NCI-H2171 treated with DMSO at 0.1 percent for 48 hours (cell line): ENCODE data around the gene SRP19.
"Not testable (repeated sequence)": the region's sequence is repeated elsewhere in the genome, so short reads cannot be mapped to it uniquely, and the experiment has no call there.

ENCODE experiments used
- DNase-seq: peaks from one replicate; lab custom pipeline; 2025; lab: John Stamatoyannopoulos, UW

SRP19 gene

DNA sequence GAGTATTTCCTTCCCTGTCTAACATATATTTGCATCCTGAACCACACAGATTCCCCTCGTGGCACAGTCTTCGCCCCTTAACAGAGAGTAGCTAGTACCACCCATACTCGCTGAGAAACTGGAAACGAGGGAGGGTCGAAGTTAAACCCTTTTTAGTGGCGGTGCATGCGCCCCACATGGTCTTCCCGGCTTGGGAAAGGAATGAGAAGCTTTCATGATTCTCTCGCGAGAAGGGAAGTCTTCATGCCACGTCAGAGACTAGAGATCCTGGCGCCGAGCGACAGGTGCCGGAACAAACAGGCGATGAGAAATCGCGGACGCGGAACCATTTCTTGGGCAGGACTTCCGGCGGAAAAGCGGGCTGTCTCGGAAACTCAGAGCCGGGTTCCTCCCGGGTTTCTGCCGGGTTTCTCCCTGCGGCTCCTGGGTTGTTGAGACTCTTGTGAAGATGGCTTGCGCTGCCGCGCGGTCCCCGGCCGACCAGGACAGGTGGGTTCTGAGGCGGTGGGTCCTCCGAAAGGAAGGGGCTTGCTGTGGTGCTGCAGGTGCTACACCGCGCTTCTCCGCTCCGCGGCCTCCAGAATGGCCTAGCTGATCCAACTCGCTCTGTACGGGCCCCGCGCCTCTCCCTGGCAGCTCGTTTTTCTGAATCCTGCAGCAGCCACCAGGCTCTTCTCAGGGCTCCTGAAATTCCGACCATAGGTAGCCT, at the start of gene SRP19:
Gene SRP19 (plus strand): TSS at position 359 of the 709 bp plus-strand sequence. CDS start 90 bp downstream, at position 449.
- peak; percentile 92 for DNase-seq

DNA sequence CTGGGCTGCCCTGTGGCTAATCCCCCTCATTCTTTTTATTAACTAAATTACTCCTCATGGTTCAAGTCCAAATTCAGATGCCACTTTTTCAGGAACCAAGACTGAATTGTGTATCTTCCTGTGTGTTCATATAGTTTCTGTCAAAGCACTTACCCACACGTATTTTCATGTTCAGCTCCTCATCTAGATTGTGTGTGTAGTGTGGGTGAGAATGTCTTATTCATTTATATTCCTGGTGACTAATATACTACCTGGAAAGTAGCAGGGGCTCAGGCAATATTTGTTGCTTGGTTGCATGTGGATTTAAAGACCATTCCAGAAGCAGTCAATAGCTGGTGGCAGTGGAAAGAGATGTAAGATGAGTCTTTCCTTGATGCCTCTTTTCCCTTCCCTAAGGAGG, 48.5 kb upstream of the SRP19 start:
- DNase-seq: no peak

DNA sequence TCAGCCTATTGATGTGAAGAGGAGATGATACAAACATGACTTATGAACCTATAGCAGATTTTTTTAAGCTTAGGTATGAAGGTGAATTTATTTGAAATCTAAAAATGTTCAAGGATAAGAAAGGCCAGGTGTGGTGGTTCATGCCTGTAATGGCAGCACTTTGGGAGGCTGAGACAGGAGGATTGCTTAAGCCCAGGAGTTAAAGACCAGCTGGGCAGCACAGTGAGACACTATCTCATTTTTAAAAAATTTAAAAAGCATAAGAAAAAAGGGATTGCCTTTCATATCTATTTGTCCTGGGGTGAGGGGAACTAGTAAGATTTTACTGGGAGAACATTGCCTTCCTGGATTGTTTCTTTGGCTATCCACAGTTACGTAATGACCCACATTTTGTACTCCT, 40.8 kb upstream of the SRP19 start:
- DNase-seq: no peak

DNA sequence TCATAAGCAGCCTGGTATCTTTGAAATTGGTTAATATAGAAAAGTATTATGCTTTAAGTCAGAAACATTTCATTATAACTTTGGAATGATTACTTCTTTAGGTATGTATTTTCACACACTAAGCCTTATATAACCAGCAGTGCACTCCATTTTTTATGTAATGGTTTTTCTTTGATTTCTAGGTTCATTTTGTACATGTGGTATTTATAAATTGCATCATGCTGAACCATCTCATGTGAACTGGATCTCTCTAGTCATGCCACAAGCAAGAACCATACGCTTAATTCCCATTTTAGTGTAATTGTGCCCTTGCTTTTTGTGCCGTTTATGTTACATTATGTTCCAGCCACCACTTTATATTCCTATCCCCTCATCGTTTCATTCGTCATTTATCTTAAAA, 38.6 kb upstream of the SRP19 start:
- no peak for DNase-seq

DNA sequence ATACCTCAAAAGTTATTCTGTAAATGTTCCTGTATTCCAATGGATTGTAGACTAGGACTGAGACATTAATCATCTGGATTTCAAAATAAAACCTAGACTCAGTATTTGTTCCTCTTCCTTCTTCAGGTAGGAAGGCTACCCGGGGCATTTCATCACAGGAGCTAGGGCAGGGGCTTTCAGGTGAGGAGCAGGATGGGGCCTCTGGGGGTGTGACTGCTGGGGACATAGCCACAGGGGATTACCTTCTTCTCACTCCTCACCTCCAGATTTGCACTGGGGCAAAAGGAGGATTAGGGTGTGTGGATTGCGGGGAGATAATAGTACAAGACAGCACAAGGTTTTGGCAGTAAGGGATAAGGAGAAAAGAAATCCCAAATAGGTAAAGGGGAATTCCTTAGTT, 37.9 kb upstream of the SRP19 start:
- DNase-seq: no peak

DNA sequence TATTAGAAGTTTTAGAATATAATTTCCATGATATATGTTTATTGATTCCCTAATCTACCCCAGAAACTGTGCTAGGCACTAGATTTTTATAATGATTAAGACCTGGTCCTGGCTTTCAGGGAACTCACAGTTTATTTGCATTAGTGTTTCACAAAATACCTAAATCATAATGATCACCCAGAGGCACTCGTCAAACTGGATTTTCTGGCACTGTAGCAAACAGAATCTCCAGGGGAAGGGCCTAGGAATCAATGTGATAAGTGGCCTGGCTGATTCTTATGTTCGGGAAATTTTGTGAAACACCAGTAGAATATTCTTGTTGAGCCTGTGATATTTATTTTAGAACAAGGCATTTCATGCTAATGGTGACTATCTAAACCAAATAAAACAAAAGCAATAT, 37.4 kb upstream of the SRP19 start:
- DNase-seq: no peak

DNA sequence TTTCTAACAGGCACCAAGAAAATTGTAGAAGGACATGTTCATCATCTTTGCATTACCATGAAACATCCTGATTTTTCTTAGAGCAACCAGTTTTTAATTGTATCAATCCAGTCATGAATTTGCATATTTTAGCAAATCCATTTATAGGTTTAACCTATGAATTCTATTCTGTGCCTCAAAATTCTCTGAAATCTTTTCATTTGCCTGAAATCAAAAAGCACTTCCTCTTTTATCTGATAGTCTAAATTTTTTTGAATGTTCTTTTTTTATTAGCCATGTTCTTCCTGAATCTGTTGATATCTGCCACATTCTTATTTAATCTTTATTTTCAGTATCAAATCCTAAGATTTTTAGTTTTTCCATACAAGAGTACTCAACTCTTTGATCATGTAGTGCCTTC, 36.9 kb upstream of the SRP19 start:
- DNase-seq: no peak

DNA sequence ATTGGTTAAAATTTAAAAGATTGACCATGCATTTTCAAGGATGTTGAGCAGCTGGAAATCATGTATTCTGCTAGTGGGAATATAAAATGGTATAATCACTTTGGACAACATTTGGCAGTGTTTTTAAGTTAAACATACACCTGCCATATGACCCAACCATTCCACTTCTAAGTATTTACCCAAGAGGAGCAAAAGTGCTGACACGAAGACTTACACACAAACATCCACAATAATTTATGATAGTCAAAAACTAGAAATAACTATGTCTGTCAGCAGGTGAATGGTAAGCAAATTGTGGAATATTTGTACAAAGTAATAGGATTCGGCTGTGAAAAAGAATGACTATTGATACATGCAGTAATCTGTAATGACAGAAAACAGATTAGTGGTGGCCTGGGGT, 30.7 kb upstream of the SRP19 start:
- DNase-seq: no peak

DNA sequence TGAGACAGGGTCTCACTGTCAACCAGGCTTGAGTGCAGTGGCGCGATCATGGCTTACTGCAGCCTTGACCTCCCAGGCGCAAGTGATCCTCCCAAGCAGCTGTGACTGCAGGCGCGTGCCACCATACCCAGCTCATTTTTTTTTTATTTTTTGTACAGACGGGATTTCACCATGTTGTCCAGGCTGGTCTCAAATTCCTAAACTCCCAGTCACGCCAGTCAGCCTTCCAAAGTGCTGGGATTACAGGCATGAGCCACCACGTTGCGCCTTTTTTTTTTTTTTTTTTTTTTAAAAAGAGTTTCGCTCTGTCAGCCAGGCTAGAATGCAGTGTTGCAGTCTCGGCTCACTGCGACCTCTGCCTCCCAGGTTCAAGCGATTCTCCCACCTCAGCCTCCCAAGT, 27.1 kb upstream of the SRP19 start:
- DNase-seq: no peak

DNA sequence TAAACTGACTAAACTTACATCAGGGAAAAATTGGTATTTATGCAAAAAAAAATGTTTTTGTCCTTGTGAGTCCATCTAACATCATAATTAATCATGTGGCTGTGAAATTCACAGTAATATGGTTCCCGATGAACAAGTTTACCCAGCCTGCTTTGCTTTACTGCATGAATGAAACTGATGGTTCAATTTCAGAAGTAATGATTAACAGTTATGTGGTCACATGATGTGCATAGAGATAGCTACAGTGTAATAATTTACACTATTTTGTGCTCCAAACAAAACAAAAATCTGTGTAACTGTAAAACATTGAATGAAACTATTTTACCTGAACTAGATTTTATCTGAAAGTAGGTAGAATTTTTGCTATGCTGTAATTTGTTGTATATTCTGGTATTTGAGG, 16.6 kb upstream of the SRP19 start:
- DNase-seq: no peak

DNA sequence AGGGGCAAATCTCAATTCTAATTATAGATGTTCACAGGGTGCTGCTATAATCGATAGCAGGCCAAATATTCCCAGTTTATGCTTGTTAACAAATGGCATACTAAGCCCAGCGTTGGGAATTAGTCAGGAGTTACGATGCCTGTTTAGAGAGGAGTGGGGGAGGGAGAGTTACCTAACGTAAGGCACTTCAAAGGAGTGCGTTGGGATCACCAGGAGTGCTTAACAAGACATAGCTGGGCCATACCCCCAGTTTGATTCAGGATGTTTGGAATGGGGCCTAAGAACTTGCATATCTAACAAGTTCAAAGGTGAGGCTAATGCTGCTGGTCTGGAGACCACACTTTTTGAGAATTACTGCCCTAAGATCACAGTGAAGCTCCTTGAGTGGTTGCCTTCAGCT, 14.5 kb upstream of the SRP19 start:
- no peak for DNase-seq

DNA sequence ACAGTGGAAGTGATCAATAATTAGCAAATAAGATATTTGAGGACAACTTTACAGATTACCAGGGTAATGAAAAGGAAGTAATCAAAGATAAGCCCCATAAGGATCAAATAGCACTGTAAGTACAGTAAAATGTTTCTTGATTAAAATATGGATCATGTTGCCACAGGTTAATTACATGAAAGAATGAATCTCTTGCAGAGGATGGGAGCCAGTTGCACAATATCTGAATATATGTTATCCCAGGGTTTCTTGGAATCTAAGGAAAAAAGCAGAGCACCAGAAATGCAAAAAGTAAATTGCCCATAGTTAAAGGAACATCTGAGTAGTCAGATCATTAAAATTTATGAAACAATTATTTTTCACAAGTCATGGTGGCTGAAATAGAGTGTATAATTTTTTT, 13.8 kb upstream of the SRP19 start:
- no peak for DNase-seq

DNA sequence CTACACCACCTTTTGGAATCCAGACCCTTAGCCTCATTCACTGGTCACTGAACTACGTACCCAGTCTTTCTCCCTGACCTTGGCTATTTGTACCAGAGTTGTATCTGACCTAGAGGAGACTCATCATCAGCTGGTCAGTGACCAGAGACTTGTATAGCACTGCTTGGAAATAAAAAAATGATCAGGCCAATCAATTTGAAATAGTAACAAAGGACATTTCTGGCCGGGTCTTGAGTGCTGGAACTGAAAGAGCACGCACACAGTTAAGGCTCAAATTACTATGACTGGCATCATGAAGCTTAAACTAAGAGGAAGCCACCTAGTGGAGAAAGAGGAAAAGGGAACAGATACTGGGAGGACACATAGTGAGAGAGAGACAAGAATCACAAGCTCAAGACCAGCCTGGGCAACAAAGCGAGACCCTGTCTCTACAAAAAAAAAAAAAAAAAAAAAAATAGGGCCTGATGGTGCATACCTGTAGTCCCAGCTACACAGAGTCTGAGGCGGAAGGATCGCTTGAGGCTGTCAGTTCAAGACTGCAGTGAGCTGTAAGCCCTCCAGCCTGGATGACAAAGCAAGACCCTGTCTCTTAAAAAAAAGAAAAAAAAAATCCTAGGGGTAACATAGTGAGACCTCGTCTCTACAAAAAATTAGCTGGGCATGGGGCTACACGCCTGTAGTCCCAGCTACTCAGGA, 12.8 kb upstream of the SRP19 start:
- peak; percentile 73 for DNase-seq

DNA sequence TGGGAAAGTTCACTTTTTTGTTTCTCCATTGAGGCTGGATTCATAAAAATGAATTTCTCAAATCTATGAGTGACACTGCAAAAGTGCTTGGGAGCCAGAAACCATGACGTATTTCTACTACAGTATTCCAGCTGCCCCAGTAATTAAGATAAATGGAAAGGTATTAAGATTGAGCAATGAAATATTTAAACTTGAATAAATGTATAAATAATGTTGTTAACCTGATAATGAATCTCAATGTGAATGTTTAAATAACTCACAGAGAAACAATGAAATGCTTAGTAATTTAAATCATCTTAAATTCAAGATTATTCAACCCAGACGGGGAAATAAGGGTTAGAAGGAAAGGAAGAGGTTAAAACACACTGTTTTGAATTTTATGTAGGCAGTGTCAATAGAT, 11.2 kb upstream of the SRP19 start:
- DNase-seq: no peak

DNA sequence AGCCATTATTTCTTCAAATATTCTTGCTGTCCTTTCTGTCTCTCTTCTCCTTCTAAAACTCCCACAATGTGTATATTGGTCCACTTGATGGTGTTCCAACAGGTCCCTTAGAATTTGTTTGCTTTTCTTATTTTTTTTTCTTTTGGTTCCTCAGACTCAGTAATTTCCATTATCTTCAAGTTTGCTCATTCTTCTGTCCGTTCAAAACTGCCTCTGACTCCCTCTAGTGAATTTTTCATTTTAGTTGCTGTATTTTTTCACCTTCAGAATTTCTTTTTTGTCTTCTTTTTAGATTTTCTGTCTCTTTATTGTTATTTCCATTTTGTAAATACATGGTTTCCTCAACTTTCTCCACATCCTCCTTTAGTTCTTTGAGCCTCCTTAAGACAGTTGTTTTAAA, 6.4 kb upstream of the SRP19 start:
- no peak for DNase-seq

DNA sequence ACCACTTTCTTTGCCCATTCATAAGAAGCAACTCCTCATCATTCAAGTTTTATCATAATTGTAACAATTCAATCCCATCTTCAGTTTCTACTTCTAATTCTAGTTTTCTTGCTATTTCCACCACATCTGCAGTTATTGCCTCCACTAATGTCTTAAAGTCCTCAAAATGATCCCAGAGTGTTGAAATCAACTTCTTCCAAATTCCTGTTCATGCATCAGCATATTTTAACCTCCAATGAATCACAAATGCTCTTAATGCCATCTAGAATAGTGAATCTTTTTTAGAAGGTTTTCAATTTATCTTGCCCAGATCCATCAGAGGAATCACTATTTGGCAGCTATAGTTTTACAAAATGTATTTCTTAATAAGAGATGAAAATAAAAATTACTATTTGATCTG, 3.2 kb upstream of the SRP19 start:
- DNase-seq: no peak

DNA sequence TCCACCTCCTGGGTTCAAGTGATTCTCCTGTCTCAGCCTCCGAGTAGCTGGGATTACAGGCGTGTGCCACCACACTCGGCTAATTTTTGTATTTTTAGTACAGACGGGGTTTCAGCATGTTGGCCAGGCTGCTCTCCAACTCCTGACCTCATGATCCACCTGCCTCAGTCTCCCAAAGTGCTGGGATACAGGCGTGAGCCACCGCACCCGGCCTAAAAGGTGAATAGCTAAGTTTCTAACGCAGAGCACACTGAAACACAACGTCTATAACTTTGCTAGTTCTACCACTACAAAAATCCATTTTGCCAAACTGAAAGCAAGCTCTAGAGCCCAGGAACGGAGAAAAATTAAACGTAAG, 537 bp upstream of the SRP19 start:
- DNase-seq: not testable (repeated sequence)

DNA sequence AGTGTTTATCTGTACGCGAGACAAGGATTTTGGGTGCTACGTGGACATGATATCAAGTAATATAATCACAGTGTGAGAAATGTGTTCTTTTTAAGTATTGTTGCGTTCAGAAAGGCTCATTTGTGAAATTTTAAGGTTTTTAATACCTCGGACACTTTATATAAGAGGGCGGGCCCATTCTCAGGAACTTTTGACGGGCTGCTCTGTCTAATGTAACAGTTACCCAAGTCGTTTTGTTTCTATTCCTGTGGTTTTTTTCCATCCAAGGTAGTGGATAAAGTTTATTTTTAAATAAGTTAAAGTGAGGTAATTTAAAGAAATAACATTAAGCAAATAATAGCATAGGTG, 525 bp downstream of the SRP19 start:
- DNase-seq: no peak

DNA sequence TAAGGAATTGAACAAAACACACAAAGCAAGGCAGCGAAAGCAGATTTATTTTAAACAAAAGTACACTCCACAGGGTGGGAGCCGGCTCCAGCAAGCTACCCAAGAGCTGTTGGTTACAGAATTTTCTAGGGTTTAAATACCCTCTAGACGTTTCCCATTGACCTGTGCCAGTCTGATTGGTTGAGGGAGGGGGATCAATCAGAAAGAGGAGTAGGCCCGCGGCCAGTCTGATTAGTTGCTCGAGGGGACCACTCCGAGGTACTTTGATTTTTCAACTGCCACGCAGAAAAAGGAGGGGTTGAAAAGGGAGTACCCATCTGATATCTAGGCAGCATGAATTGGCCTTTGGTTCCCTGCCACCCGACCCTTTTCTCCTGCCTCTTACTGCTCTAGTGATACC, 998 bp downstream of the SRP19 start:
- DNase-seq: no peak

DNA sequence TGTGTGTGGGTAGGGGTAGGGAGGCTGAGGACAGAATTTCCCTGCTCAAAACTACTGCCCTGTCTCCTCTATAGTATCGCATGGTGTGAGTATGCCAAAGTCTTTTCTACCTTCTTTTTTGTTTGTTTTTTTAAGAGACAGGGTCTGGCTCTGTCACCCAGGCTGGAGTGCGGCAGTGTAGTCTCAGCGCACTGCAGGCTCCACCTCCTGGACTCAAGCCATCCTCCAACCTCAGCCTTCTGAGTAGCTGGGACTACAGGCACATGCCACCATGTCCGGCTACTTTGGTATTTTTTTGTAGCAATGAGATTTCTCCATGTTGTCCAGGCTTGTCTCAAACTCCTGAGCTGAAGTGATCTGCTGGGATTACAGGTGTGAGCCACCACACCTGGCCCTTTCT, 2.5 kb downstream of the SRP19 start:
- DNase-seq: no peak

DNA sequence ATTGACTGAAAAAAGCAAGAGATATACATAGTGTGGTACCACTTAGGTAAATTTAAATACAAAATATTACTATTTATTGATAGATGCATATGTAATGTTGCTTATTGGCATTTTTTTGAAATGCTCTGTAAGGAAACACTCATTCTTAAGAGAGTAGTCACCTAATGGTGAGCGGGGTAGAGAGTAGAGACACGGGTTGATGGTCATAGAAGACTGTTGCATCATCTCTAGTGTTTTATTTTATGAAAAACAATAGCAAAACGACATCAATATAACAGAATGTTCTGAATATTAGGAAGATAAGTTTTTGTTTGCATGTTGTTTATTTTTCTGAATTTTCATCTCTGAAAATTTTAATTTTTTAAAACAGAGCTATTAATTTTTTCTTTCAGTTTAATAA, 4.0 kb downstream of the SRP19 start:
- DNase-seq: no peak

DNA sequence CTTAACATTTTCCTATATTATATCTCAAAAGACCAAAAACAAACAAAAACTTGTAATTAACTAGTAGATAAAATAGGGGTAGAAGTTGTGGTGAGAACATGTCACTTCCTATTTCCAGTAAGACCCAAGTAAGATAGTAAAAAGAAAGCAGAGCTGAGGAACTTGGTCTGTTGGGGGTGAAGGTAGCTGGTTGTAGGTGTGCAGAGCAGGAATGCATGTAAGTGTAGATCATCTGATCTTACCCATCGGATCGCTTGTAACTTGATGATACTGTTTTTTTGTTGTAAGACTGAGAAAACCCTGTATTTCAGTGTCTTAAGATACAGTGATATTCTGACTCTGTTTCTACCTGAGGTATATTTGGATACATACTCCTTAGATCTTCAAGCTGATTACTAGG, 5.7 kb downstream of the SRP19 start:
- DNase-seq: no peak

DNA sequence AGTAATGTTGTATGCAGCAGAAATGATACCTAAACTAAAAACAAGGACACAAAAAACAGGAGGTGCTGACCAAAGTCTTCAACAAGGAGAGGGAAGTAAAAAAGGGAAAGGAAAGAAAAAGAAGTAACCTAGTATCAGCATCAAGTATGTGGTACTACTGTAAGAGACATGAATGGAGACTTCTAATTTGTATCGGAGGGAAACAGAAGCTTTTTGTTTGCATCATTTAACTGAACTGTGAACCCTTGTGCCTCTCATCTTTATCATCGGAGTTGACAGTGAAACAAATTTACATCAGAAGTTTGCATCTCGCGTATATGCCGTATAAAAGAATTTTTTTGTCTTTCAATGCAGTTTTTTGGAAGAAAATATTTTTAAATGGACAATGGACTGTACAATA, 6.3 kb downstream of the SRP19 start:
- DNase-seq: no peak

DNA sequence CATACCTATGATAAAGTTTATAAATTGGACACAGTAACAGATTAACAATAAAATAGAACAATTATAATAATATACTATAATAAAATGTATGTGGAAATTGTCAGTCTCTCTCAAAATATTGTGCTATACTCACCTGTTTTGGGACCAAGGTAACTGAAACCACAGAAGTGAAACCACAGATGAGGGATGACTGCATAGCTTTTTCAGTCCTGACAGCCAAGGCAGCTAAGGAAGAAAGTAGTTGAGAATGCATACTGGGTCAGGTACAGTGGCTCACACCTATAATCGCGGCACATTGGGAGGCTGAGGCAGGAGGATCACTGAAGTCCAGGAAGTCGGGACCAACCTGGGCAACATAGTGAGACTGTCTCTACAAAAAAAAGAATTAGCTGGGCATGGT, 8.9 kb downstream of the SRP19 start:
- no peak for DNase-seq
